H9 (cell line): ENCODE results near the gene KLHL33. TPM values are rescaled to one million over a fixed set of nuclear protein-coding genes. Genes with fewer than 3 reads are reported as not detected.

ENCODE experiments used
- DNase-seq: peaks from one replicate; pipeline ENCODE4 v3.0.0-alpha.2; 2017
- H2AFZ ChIP-seq: one replicate; pipeline ENCODE4 v1.6.1; 2013; ENCODE audit warnings: mild to moderate bottlenecking, low read length, control low read depth, moderate library complexity
- H2AK5ac ChIP-seq: 2 replicates; pipeline ENCODE4 v1.6.1; 2013; ENCODE audit warnings: low read length, control low read depth, mixed read lengths; ENCODE audit not compliant: insufficient read length
- H2BK120ac ChIP-seq: one replicate; pipeline ENCODE4 v1.6.1; 2013; ENCODE audit warnings: low read depth, mild to moderate bottlenecking, low read length, control low read depth, inconsistent platforms; ENCODE audit not compliant: poor library complexity, severe bottlenecking
- H2BK12ac ChIP-seq: 2 replicates; pipeline ENCODE4 v1.6.1; 2013; ENCODE audit warnings: low read length, control low read depth, mixed read lengths, low read depth; ENCODE audit not compliant: insufficient read length
- H2BK15ac ChIP-seq: 2 replicates; pipeline ENCODE4 v1.6.1; 2013; ENCODE audit warnings: low read depth, low read length, control low read depth
- H2BK20ac ChIP-seq: one replicate; pipeline ENCODE4 v1.6.1; 2013; ENCODE audit warnings: low read depth, mild to moderate bottlenecking, low read length, control low read depth, inconsistent platforms; ENCODE audit not compliant: poor library complexity, severe bottlenecking
- H2BK5ac ChIP-seq: 2 replicates; pipeline ENCODE4 v1.6.1; 2013; ENCODE audit warnings: low read length, control low read depth, mixed read lengths; ENCODE audit not compliant: insufficient read length
- H3K14ac ChIP-seq: 2 replicates; pipeline ENCODE4 v1.6.1; 2013; ENCODE audit warnings: low read length, control low read depth; ENCODE audit not compliant: insufficient read depth
- H3K18ac ChIP-seq: 2 replicates; pipeline ENCODE4 v1.6.1; 2013; ENCODE audit warnings: low read depth, mild to moderate bottlenecking, mixed read lengths, low read length, control low read depth; ENCODE audit not compliant: insufficient read length
- H3K23ac ChIP-seq: 2 replicates; pipeline ENCODE4 v1.6.1; 2013; ENCODE audit warnings: low read length, control low read depth, mixed read lengths, low read depth; ENCODE audit not compliant: insufficient read length
- H3K23me2 ChIP-seq: 2 replicates; pipeline ENCODE4 v1.6.1; 2013; ENCODE audit warnings: low read depth, mild to moderate bottlenecking, mixed read lengths, low read length, control low read depth; ENCODE audit not compliant: insufficient read length, poor library complexity, severe bottlenecking
- H3K27ac ChIP-seq: 2 replicates; pipeline ENCODE4 v1.5.1; 2013; ENCODE audit warnings: low read length, control low read depth, mixed read lengths, low read depth; ENCODE audit not compliant: insufficient read length
- H3K27me3 ChIP-seq: 2 replicates; pipeline ENCODE4 v1.6.1; 2013; ENCODE audit warnings: low read length, control low read depth, inconsistent platforms; ENCODE audit not compliant: insufficient read depth
- H3K4ac ChIP-seq: 2 replicates; pipeline ENCODE4 v1.6.1; 2013; ENCODE audit warnings: low read depth, mild to moderate bottlenecking, control low read depth, inconsistent platforms, low read length, moderate library complexity
- H3K4me1 ChIP-seq: 2 replicates; pipeline ENCODE4 v1.6.1; 2013; ENCODE audit warnings: low read length, control low read depth, inconsistent platforms; ENCODE audit not compliant: insufficient read depth
- H3K4me2 ChIP-seq: 2 replicates; pipeline ENCODE4 v1.6.1; 2013; ENCODE audit warnings: low read length, control low read depth, mixed read lengths; ENCODE audit not compliant: insufficient read length, insufficient read depth
- H3K56ac ChIP-seq: 2 replicates; pipeline ENCODE4 v1.6.1; 2013; ENCODE audit warnings: low read depth, mild to moderate bottlenecking, mixed read lengths, low read length, control low read depth; ENCODE audit not compliant: insufficient read length
- H3K79me1 ChIP-seq: 2 replicates; pipeline ENCODE4 v1.6.1; 2013; ENCODE audit warnings: low read depth, mild to moderate bottlenecking, moderate library complexity, low read length, control low read depth, inconsistent platforms; ENCODE audit not compliant: insufficient read depth, poor library complexity, severe bottlenecking
- H3K79me2 ChIP-seq: 2 replicates; pipeline ENCODE4 v1.6.1; 2013; ENCODE audit warnings: low read length, control low read depth, inconsistent platforms; ENCODE audit not compliant: insufficient read depth
- H3K9ac ChIP-seq: 2 replicates; pipeline ENCODE4 v1.6.1; 2013; ENCODE audit warnings: low read length, control low read depth, mixed read lengths; ENCODE audit not compliant: insufficient read length; ENCODE audit errors: extremely low read depth
- H3K9me3 ChIP-seq: one replicate; pipeline ENCODE4 v1.6.1; 2013; ENCODE audit warnings: low read depth, low read length, inconsistent platforms; ENCODE audit not compliant: control insufficient read depth
- H3T11ph ChIP-seq: one replicate; pipeline ENCODE4 v1.6.1; 2013; ENCODE audit warnings: mild to moderate bottlenecking, low read length, control low read depth, inconsistent platforms
- H4K20me1 ChIP-seq: one replicate; pipeline ENCODE4 v1.6.1; 2013; ENCODE audit not compliant: control insufficient read depth, insufficient read length, insufficient read depth
- H4K5ac ChIP-seq: 2 replicates; pipeline ENCODE4 v1.6.1; 2013; ENCODE audit warnings: low read depth, mild to moderate bottlenecking, mixed read lengths, low read length, control low read depth; ENCODE audit not compliant: insufficient read length
- H4K8ac ChIP-seq: replicated peaks from 2 replicates; pipeline ENCODE4 v1.6.1; 2013; ENCODE audit warnings: low read length, control low read depth, mixed read lengths, low read depth; ENCODE audit not compliant: insufficient read length
- H4K91ac ChIP-seq: 2 replicates; pipeline ENCODE4 v1.6.1; 2013; ENCODE audit warnings: low read depth, mild to moderate bottlenecking, moderate library complexity, mixed read lengths, low read length, control low read depth; ENCODE audit not compliant: insufficient read length
- H3K27ac Mint-ChIP-seq, 3 experiments: 2 replicates in 2 of 3; 3 replicates in 1 of 3; pipeline ENCODE4 v1.8.0; 2020 to 2021; ENCODE audit warnings: mixed read lengths in 3 of 3, mild to moderate bottlenecking in 1 of 3, moderate library complexity in 1 of 3
- H3K27me3 Mint-ChIP-seq: 2 replicates; pipeline ENCODE4 v1.8.0; 2021; ENCODE audit warnings: low read depth, mild to moderate bottlenecking, moderate library complexity, mixed read lengths
- H3K36me3 Mint-ChIP-seq, 3 experiments: 2 replicates in 2 of 3; 3 replicates in 1 of 3; pipeline ENCODE4 v1.8.0; 2020 to 2021; ENCODE audit warnings: low read depth in 3 of 3, mixed read lengths in 3 of 3; ENCODE audit not compliant: insufficient read depth in 1 of 3
- H3K4me1 Mint-ChIP-seq, 2 experiments: 2 replicates each; pipeline ENCODE4 v1.8.0; 2020; ENCODE audit warnings: mixed read lengths in 2 of 2
- H3K4me3 Mint-ChIP-seq, 2 experiments: 2 replicates in 1 of 2; 3 replicates in 1 of 2; pipeline ENCODE4 v1.8.0; 2020 to 2021; ENCODE audit warnings: mild to moderate bottlenecking in 2 of 2, mixed read lengths in 2 of 2, moderate library complexity in 1 of 2
- H3K9me3 Mint-ChIP-seq, 2 experiments: 2 replicates in 1 of 2; 3 replicates in 1 of 2; pipeline ENCODE4 v1.8.0; 2020; ENCODE audit warnings: mild to moderate bottlenecking in 2 of 2, mixed read lengths in 2 of 2, moderate library complexity in 1 of 2
- WGBS: extraction: QIAGEN DNeasy Blood & Tissue Kit; methylation state at CpG from one replicate; pipeline ENCODE4 v1.1.7; 2013; ENCODE audit warnings: missing lambda C conversion rate, low lambda C conversion rate, mixed read lengths; ENCODE audit not compliant: insufficient read length; ENCODE audit errors: extremely low coverage; 5-methylcytosine and 5-hydroxymethylcytosine counted together
- long read RNA-seq: library from polyadenylated mRNA; unstranded; transcript quantifications from one replicate; pipeline ENCODE4 v2.0.0, GENCODE V29; 2020
- total RNA-seq: library from RNA; stranded (reverse); gene quantifications from 2 replicates; pipeline ENCODE4 v1.2.1, GENCODE V29; 2021
- TF ChIP-seq, protein P1 (sequence below): fragments of 200-600 bp; sonication (generic); conservative IDR thresholded peaks from 3 replicates; pipeline ENCODE4 v1.8.0; 2021; ENCODE audit warnings: antibody characterized with exemption, mild to moderate bottlenecking

KLHL33 gene, protein sequence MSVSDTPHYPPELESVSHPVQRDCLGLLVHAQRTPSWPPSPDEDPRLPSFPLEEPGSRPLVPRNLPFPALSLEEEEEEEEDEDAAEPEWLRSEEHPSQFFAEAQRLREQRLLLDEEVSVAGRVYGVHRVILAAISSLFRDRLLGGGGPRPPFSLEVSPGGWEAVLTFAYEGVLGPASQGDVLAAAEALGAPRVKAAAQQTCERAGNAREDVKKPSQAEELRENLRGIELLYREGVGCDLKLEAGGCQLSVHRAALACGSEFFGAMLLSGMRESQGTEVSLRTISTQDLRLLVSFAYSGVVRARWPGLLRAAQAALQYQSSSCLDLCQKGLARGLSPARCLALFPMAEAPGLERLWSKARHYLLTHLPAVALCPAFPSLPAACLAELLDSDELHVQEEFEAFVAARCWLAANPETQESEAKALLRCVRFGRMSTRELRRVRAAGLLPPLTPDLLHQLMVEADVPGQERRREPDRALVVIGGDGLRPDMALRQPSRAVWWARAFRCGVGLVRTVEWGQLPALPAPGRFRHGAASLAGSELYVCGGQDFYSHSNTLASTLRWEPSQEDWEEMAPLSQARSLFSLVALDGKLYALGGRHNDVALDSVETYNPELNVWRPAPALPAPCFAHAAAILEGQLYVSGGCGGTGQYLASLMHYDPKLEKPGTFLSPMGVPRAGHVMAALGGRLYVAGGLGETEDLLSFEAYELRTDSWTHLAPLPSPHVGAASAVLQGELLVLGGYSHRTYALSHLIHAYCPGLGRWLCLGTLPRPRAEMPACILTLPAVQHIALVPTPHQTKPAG
- 0.04 TPM in 2 replicates for total RNA-seq
- long read RNA-seq = 0 reads

DNA sequence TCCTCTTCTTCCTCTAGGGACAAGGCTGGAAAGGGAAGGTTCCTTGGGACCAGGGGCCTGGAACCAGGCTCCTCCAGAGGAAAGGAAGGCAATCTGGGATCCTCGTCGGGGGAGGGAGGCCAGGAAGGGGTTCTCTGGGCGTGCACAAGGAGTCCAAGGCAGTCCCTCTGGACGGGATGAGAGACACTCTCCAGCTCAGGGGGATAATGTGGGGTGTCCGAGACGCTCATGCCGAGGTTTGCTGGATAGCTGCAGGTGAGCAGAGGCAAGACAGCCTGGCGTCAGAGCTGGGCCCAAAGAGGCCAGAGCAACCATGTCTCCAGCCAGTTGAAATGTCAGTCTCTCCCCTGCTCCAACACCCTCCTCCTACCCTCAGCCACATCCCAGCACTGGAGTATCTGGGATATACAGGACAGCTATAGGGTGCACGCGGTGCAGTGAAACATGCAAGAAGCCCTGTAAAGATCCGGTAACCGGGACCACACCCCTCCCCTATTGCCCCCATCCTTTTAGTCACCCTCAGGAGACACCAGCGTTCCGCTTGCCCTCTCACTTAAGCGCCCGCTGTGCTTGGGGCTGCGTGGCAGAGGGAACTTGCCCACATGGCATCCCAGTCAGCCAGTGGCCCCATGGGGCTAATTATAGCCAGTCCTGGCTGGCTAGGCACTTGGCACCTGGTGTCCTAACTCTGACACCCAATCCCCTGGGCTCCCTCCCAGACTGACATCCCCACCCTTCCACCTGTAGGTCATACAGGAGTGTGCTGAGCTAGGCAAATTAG lies at the start of gene KLHL33:
TSS of gene KLHL33 (minus strand) at position 585 of the 781 bp plus-strand sequence. CDS start at position 230, 355 bp downstream.
- WGBS = no CpG with 5 or more reads among the region's 17 CpGs
- Histone ChIP-seq H3K23ac (no peak within 1 kb of the TSS), H2BK5ac (no peak within 1 kb of the TSS), H3K14ac (no peak within 1 kb of the TSS; the same call in 1 of the 2 replicates), H3K27ac (no peak within 1 kb of the TSS), H4K20me1 (no peaks in the 10 kb centered on the region), H3K56ac (no peak within 1 kb of the TSS), H3K4ac (no peak within 1 kb of the TSS), H3K4me2 (peak within 1 kb of the TSS; percentile 13), H2BK15ac (no peak within 1 kb of the TSS), H3K79me1 (no peaks in the 10 kb centered on the region), H3K18ac (no peak within 1 kb of the TSS), H3K9ac (no peak within 1 kb of the TSS), H3K79me2 (no peaks in the 10 kb centered on the region; the same call in 1 of the 2 replicates), H3K4me1 (no peaks in the 10 kb centered on the region), H2BK20ac (no peak within 1 kb of the TSS), H3T11ph (no peak within 1 kb of the TSS), H4K91ac (no peak within 1 kb of the TSS), H4K5ac (no peak within 1 kb of the TSS), H2AK5ac (no peak within 1 kb of the TSS), H3K9me3 (no peaks in the 10 kb centered on the region), H3K27me3 (no peaks in the 10 kb centered on the region), H4K8ac (no peak within 1 kb of the TSS), H2BK12ac (no peak within 1 kb of the TSS), H3K23me2 (no peaks in the 10 kb centered on the region), H2BK120ac (no peak within 1 kb of the TSS), H2AFZ (no peak within 1 kb of the TSS)
- TF ChIP-seq, protein P1, sequence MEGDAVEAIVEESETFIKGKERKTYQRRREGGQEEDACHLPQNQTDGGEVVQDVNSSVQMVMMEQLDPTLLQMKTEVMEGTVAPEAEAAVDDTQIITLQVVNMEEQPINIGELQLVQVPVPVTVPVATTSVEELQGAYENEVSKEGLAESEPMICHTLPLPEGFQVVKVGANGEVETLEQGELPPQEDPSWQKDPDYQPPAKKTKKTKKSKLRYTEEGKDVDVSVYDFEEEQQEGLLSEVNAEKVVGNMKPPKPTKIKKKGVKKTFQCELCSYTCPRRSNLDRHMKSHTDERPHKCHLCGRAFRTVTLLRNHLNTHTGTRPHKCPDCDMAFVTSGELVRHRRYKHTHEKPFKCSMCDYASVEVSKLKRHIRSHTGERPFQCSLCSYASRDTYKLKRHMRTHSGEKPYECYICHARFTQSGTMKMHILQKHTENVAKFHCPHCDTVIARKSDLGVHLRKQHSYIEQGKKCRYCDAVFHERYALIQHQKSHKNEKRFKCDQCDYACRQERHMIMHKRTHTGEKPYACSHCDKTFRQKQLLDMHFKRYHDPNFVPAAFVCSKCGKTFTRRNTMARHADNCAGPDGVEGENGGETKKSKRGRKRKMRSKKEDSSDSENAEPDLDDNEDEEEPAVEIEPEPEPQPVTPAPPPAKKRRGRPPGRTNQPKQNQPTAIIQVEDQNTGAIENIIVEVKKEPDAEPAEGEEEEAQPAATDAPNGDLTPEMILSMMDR = no peak
- Mint-ChIP-seq H3K27me3 (0 out of 2 replicates have a peak, but pooled peaks cover 1% of the 10 kb centered on the region), H3K36me3 (no peaks in the 10 kb centered on the region), H3K4me3 (peak within 1 kb of the TSS in 1 of 2 experiments; percentile 69; a peak in 1 of 5 replicates), H3K4me1 (peaks cover 22 to 26% of the 10 kb centered on the region in 2 experiments), H3K27ac (peak within 1 kb of the TSS in 1 of 3 experiments; percentile 37; a peak in 2 of 7 replicates), H3K9me3 (no peaks in the 10 kb centered on the region)
- DNase-seq = no peak
